ENCODE data around the gene DIP2B.

DIP2B gene

DNA sequence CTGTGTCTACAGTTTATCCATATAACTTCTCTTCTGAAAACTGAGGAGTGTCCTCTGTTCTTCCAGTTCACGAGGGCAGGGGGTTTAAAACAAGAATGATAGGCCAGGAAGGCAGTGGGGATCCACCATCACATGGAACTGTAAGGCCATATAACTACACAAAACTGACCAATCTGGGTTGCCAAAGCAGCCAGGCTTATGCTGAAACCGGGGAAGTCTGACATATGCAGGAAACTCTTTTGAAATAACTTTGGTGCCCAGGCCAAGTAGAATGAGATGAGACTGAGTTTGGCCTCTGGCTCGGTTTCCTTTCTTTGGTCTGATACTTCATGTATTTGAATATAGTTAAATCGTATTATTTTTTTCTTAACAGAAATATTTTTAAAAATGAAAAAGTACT is 241.1 kb downstream of the DIP2B start:
- H3K36me3 ChIP-seq (ENCODE audit: insufficient read depth): no peaks in the 10 kb centered on the region
- no peak overlapping the region for H2AFZ ChIP-seq (ENCODE audit: low read depth)
- TF ChIP-seq, protein P1, sequence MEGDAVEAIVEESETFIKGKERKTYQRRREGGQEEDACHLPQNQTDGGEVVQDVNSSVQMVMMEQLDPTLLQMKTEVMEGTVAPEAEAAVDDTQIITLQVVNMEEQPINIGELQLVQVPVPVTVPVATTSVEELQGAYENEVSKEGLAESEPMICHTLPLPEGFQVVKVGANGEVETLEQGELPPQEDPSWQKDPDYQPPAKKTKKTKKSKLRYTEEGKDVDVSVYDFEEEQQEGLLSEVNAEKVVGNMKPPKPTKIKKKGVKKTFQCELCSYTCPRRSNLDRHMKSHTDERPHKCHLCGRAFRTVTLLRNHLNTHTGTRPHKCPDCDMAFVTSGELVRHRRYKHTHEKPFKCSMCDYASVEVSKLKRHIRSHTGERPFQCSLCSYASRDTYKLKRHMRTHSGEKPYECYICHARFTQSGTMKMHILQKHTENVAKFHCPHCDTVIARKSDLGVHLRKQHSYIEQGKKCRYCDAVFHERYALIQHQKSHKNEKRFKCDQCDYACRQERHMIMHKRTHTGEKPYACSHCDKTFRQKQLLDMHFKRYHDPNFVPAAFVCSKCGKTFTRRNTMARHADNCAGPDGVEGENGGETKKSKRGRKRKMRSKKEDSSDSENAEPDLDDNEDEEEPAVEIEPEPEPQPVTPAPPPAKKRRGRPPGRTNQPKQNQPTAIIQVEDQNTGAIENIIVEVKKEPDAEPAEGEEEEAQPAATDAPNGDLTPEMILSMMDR (conservative IDR thresholded peaks at IDR 0.05; ENCODE audit: low read depth, low read length): no peak
- H3K27ac ChIP-seq: no peak overlapping the region
- H3K9ac ChIP-seq: no peak overlapping the region
- H3K4me2 ChIP-seq: no peak overlapping the region
- H3K4me1 ChIP-seq (ENCODE audit: low read depth, poor library complexity, severe bottlenecking): no peaks in the 10 kb centered on the region
- no peaks in the 10 kb centered on the region for H3K27me3 ChIP-seq (ENCODE audit: insufficient read depth, low read depth)
- no peaks in the 10 kb centered on the region for H3K79me2 ChIP-seq (ENCODE audit: insufficient read depth, low read depth)
- H4K20me1 ChIP-seq (ENCODE audit: insufficient read depth): no peaks in the 10 kb centered on the region
- no peak overlapping the region for H3K4me3 ChIP-seq (IDR thresholded peaks at IDR 0.05; ENCODE audit: insufficient read depth, low read depth, low read length)

DNA sequence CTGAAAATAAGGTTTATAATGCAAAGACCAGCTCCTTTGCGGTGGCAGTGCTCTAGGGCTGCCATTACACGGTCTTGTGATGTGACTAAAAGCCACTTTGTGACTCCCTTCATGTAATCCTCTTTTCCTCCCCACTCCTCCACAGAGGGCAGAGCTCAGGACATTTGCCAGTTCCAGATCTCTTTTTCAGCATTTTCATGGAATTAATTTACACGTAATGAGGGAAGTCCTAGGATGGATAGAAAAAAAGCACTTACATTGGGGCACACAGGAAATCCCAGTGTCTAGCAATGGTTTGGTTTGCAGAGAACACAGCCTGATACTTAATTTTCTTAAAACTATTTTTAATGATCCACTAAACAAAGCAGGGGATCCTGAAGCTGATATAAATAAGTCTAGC is 241.6 kb downstream of the DIP2B start:
- Histone ChIP-seq H3K36me3 (ENCODE audit: insufficient read depth) (no peaks in the 10 kb centered on the region), H3K4me3 (IDR thresholded peaks at IDR 0.05; ENCODE audit: insufficient read depth, low read depth, low read length) (no peak overlapping the region), H2AFZ (ENCODE audit: low read depth) (no peak overlapping the region), H3K27me3 (ENCODE audit: insufficient read depth, low read depth) (no peaks in the 10 kb centered on the region), H3K4me1 (ENCODE audit: low read depth, poor library complexity, severe bottlenecking) (no peaks in the 10 kb centered on the region), H4K20me1 (ENCODE audit: insufficient read depth) (no peaks in the 10 kb centered on the region), H3K79me2 (ENCODE audit: insufficient read depth, low read depth) (no peaks in the 10 kb centered on the region), H3K4me2 (no peak overlapping the region), H3K9ac (no peak overlapping the region), H3K27ac (no peak overlapping the region)
- TF ChIP-seq, protein P1 (conservative IDR thresholded peaks at IDR 0.05; ENCODE audit: low read depth, low read length): no peak

DNA sequence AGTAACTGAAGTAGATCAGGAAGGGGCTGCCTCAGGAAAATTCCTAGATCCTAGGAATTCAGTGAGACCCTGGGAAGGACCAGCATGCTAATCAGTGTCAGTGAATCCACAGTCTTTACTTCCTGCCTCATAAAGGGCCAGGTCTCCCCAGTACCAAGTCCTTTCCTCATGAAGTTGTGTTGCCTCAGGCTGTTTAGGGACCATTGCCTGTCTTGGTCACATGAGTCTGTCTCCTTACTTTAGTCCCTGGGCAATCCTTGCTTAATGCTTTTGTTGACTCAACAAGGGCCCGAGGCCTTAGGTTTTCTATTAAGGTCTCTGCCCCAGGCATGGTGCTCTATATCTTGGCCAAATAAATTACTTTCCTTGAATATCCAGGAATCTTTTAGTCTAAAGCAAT is 243.0 kb downstream of the DIP2B start:
- Histone ChIP-seq H3K79me2 (ENCODE audit: insufficient read depth, low read depth) (no peaks in the 10 kb centered on the region), H4K20me1 (ENCODE audit: insufficient read depth) (no peaks in the 10 kb centered on the region), H3K4me3 (IDR thresholded peaks at IDR 0.05; ENCODE audit: insufficient read depth, low read depth, low read length) (no peak overlapping the region), H3K4me1 (ENCODE audit: low read depth, poor library complexity, severe bottlenecking) (peaks cover 10% of the 10 kb centered on the region), H3K27me3 (ENCODE audit: insufficient read depth, low read depth) (no peaks in the 10 kb centered on the region), H3K36me3 (ENCODE audit: insufficient read depth) (no peaks in the 10 kb centered on the region), H3K4me2 (no peak overlapping the region), H3K9ac (no peak overlapping the region), H2AFZ (ENCODE audit: low read depth) (no peak overlapping the region), H3K27ac (no peak overlapping the region)
- TF ChIP-seq, protein P1 (conservative IDR thresholded peaks at IDR 0.05; ENCODE audit: low read depth, low read length): no peak

DNA sequence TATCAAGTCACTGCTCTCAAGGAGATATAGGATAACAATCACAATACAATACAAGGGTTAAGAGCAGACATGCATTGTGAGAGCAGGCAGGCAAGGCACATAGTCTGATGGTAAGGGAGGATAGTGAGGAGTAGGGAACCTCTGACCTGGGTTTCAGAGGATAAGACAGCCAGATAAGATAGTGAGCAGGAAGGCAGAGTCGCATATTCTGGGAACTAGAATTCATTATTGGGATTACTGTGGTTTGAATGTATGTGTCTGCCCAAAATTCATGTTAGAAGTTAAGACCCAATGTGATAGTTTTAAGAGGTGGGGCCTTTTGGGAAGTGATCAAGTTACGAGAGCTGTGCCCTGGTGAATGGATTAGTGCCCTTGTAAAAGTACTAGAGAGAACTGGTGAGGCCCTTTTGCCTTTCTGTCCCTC is 244.7 kb downstream of the DIP2B start:
- no peak overlapping the region for H2AFZ ChIP-seq (ENCODE audit: low read depth)
- TF ChIP-seq, protein P1 (conservative IDR thresholded peaks at IDR 0.05; ENCODE audit: low read depth, low read length): no peak
- peaks cover 14% of the 10 kb centered on the region for H3K4me1 ChIP-seq (ENCODE audit: low read depth, poor library complexity, severe bottlenecking)
- H3K79me2 ChIP-seq (ENCODE audit: insufficient read depth, low read depth): no peaks in the 10 kb centered on the region
- H3K27ac ChIP-seq: no peak overlapping the region
- no peaks in the 10 kb centered on the region for H3K36me3 ChIP-seq (ENCODE audit: insufficient read depth)
- no peaks in the 10 kb centered on the region for H3K27me3 ChIP-seq (ENCODE audit: insufficient read depth, low read depth)
- H3K9ac ChIP-seq: no peak overlapping the region
- no peak overlapping the region for H3K4me3 ChIP-seq (IDR thresholded peaks at IDR 0.05; ENCODE audit: insufficient read depth, low read depth, low read length)
- H3K4me2 ChIP-seq: no peak overlapping the region
- no peaks in the 10 kb centered on the region for H4K20me1 ChIP-seq (ENCODE audit: insufficient read depth)

Measured in KMS-11 (cell line).